Mammary epithelial cell (primary cell): ENCODE data around the gene TSPAN32.

Experiments used
- EZH2 ChIP-seq: IDR thresholded peaks from 2 replicates; pipeline ENCODE4 v1.6.1; 2012; ENCODE audit warnings: low read length, inconsistent platforms, borderline replicate concordance
- TF ChIP-seq, protein P1 (sequence below), 2 donors: IDR thresholded peaks in 1 of 2; conservative IDR thresholded peaks in 1 of 2; 2 replicates each; pipeline ENCODE4 v1.5.1; 2011 to 2012; ENCODE audit warnings: inconsistent platforms in 2 of 2, low read length in 2 of 2, mild to moderate bottlenecking in 2 of 2, control low read depth in 1 of 2, low read depth in 1 of 2; ENCODE audit not compliant: insufficient read depth in 1 of 2; ENCODE audit errors: extremely low read depth in 1 of 2

DNA sequence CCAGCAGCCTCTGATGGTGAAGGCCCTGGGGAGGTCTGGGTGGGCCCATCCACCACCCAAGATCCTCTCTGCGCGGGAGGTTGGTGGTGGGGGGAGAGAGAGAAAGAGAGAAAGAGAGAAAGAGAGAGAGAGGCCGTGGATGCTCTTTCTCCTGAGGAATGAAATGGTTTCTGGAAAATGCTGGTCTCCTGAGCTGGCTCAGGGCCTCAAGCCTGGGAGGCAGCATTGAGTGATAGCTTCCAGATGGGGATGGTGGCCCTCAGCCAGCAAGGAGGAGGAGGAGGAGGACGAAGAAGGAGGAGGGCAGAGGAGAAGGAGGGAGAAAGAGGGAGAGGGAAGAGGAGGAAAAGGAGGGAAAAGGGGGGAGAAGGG, 4.6 kb downstream of the TSPAN32 start:
- TF ChIP-seq, protein P1, sequence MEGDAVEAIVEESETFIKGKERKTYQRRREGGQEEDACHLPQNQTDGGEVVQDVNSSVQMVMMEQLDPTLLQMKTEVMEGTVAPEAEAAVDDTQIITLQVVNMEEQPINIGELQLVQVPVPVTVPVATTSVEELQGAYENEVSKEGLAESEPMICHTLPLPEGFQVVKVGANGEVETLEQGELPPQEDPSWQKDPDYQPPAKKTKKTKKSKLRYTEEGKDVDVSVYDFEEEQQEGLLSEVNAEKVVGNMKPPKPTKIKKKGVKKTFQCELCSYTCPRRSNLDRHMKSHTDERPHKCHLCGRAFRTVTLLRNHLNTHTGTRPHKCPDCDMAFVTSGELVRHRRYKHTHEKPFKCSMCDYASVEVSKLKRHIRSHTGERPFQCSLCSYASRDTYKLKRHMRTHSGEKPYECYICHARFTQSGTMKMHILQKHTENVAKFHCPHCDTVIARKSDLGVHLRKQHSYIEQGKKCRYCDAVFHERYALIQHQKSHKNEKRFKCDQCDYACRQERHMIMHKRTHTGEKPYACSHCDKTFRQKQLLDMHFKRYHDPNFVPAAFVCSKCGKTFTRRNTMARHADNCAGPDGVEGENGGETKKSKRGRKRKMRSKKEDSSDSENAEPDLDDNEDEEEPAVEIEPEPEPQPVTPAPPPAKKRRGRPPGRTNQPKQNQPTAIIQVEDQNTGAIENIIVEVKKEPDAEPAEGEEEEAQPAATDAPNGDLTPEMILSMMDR (conservative IDR thresholded peaks at IDR 0.05 in 1 of 2, IDR thresholded peaks at IDR 0.05 in 1 of 2; ENCODE audit: extremely low read depth in 1 of 2, insufficient read depth in 1 of 2, low read depth in 1 of 2, low read length in 2 of 2), result no peak
- no peak for TF ChIP-seq EZH2
